HepG2 (cell line): ENCODE measurements around the gene OST4. TPM values are rescaled to one million over a fixed set of nuclear protein-coding genes. Genes with fewer than 3 reads are reported as not detected.
A peak's percentile ranks its signal among the peaks of the same experiment; 100 is the strongest.

Source experiments
- CHCHD3 ChIP-seq: sonication (generic); formaldehyde crosslinking; IDR thresholded peaks from 2 replicates; pipeline ENCODE4 v1.8.0; 2022; ENCODE audit warnings: mild to moderate bottlenecking, missing genetic modification reagents, moderate library complexity
- GATA4 ChIP-seq: sonication (generic); IDR thresholded peaks from 2 replicates; pipeline ENCODE4 v1.6.1; 2016; ENCODE audit warnings: antibody characterized with exemption, low read depth, borderline replicate concordance
- MIER2 ChIP-seq: IDR thresholded peaks from 2 replicates; pipeline ENCODE4 v1.6.1; 2016; ENCODE audit warnings: missing biosample characterization, missing genetic modification reagents
- MIER3 ChIP-seq: IDR thresholded peaks from 2 replicates; pipeline ENCODE4 v1.6.1; 2016; ENCODE audit warnings: missing compliant biosample characterization, borderline replicate concordance
- MYNN ChIP-seq: sonication (generic); formaldehyde crosslinking; IDR thresholded peaks from 2 replicates; pipeline ENCODE4 v1.4.0; 2020; ENCODE audit warnings: mild to moderate bottlenecking, low read depth, missing genetic modification reagents
- PHF5A ChIP-seq: IDR thresholded peaks from one replicate; pipeline ENCODE4 v1.6.1; 2018; ENCODE audit warnings: low read depth, missing genetic modification reagents; ENCODE audit not compliant: unreplicated experiment
- POLR2A ChIP-seq, 2 experiments: IDR thresholded peaks; 2 replicates each; pipeline ENCODE4 v1.6.1; 2011; ENCODE audit warnings: low read depth in 2 of 2, low read length in 2 of 2, mild to moderate bottlenecking in 1 of 2, moderate library complexity in 1 of 2; ENCODE audit not compliant: insufficient read depth in 1 of 2
- TCF7L2 ChIP-seq: IDR thresholded peaks from 2 replicates; pipeline ENCODE4 v1.6.1; 2011; ENCODE audit warnings: mild to moderate bottlenecking, low read depth, low read length, moderate library complexity
- THYN1 ChIP-seq: sonication (generic); formaldehyde crosslinking; IDR thresholded peaks from 2 replicates; pipeline ENCODE4 v1.8.1; 2023; ENCODE audit warnings: low read depth, mild to moderate bottlenecking, moderate library complexity, missing genetic modification reagents, borderline replicate concordance
- ZBTB46 ChIP-seq: sonication (generic); formaldehyde crosslinking; IDR thresholded peaks from 2 replicates; pipeline ENCODE4 v1.4.0; 2020; ENCODE audit warnings: mild to moderate bottlenecking, missing genetic modification reagents, borderline replicate concordance
- ZEB1 ChIP-seq: IDR thresholded peaks from 2 replicates; pipeline ENCODE4 v1.6.1; 2012; ENCODE audit warnings: mild to moderate bottlenecking, low read depth, inconsistent platforms; ENCODE audit not compliant: insufficient replicate concordance
- ZKSCAN5 ChIP-seq: sonication (generic); formaldehyde crosslinking; IDR thresholded peaks from 2 replicates; pipeline ENCODE4 v1.5.1; 2020; ENCODE audit warnings: mild to moderate bottlenecking, missing genetic modification reagents
- ZNF10 ChIP-seq: sonication (generic); formaldehyde crosslinking; IDR thresholded peaks from 2 replicates; pipeline ENCODE4 v1.4.0; 2020; ENCODE audit warnings: mild to moderate bottlenecking, low read depth, missing genetic modification reagents, borderline replicate concordance
- ZNF20 ChIP-seq: sonication (generic); formaldehyde crosslinking; IDR thresholded peaks from 2 replicates; pipeline ENCODE4 v1.4.0; 2020; ENCODE audit warnings: mild to moderate bottlenecking, moderate library complexity, missing genetic modification reagents
- ZNF225 ChIP-seq: sonication (generic); formaldehyde crosslinking; IDR thresholded peaks from 2 replicates; pipeline ENCODE4 v1.4.0; 2020; ENCODE audit warnings: mild to moderate bottlenecking, missing genetic modification reagents
- ZNF503 ChIP-seq: sonication (generic); formaldehyde crosslinking; IDR thresholded peaks from 2 replicates; pipeline ENCODE4 v1.4.0; 2020; ENCODE audit warnings: missing genetic modification reagents
- ZNF513 ChIP-seq: sonication (generic); formaldehyde crosslinking; conservative IDR thresholded peaks from 2 replicates; pipeline ENCODE4 v1.5.0; 2020; ENCODE audit warnings: missing genetic modification reagents
- ZNF710 ChIP-seq: sonication (generic); formaldehyde crosslinking; IDR thresholded peaks from 2 replicates; pipeline ENCODE4 v1.5.0; 2020; ENCODE audit warnings: mild to moderate bottlenecking, missing genetic modification reagents, borderline replicate concordance
- polyA plus RNA-seq, 8 experiments: library from polyadenylated mRNA; depleted of rRNA in 3 of 8; stranded (reverse) in 7 of 8; unstranded in 1 of 8; fragments of >200 nt; fragmentation: Illumina TruSeq in 4 of 8; extraction: Trizol in 4 of 8; gene quantifications; 2 replicates each; pipeline versions ENCODE4 v1.2.1 to v1.2.3, GENCODE V29; 2011 to 2016; ENCODE audit warnings: low read depth in 4 of 8, missing spikeins in 1 of 8, mixed read lengths in 1 of 8; ENCODE audit not compliant: insufficient read depth in 1 of 8
- total RNA-seq, 5 experiments: library from RNA; depleted of rRNA; stranded (reverse); fragments of >200 nt; fragmentation: Illumina TruSeq; extraction: Trizol; gene quantifications; 2 replicates each; pipeline ENCODE4 v1.2.3, GENCODE V29; 2016; ENCODE audit warnings: low read depth in 1 of 5

Gene OST4
- total and polyA plus RNA-seq, 2 of the 13 experiments (the other 11 are each of a cell fraction or from before 2014, with no cell fraction given): 498 to 584 TPM

- TF ChIP-seq MIER2 (CRISPR knock-in tag) (peak; percentile 81), MIER3 (CRISPR knock-in tag) (0 out of 2 replicates have a peak, but pooled peaks have one; percentile 11), ZNF710 (CRISPR knock-in tag) (0 out of 2 replicates have a peak, but pooled peaks have one; percentile 26), ZNF225 (CRISPR knock-in tag) (no peak), ZNF20 (CRISPR knock-in tag) (no peak), ZBTB46 (CRISPR knock-in tag) (peak; percentile 96; the same call in 1 of the 2 replicates), ZNF513 (CRISPR knock-in tag) (0 out of 2 replicates have a peak, but pooled peaks have one; percentile 74), MYNN (no peak), ZEB1 (peak; percentile 8), ZNF503 (CRISPR knock-in tag) (peak; percentile 81; the same call in 1 of the 2 replicates), ZNF10 (CRISPR knock-in tag) (no peak), CHCHD3 (CRISPR knock-in tag) (0 out of 2 replicates have a peak, but pooled peaks have one; percentile 75), POLR2A (IDR thresholded peaks at IDR 0.05; ENCODE audit: insufficient read depth in 1 of 2, low read depth in 2 of 2, low read length in 2 of 2) (peak; percentile 58 to 71; a peak in 3 of 4 replicates), TCF7L2 (no peak), THYN1 (0 out of 2 replicates have a peak, but pooled peaks have one; percentile 34), GATA4 (peak; percentile 8; the same call in 1 of the 2 replicates), PHF5A (CRISPR knock-in tag) (no peak), ZKSCAN5 (peak; percentile 11; the same call in 1 of the 2 replicates)
These were observed 20.2 kb downstream of the OST4 start, which contains the start of gene AGBL5 (continued) for GRCh38 chr2:27050996-27051901.
